Measurements from ENCODE around the gene LONP1.
"Not testable (repeated sequence)": the region's sequence is repeated elsewhere in the genome, so short reads cannot be mapped to it uniquely, and the experiment has no call there.

Gene LONP1

GRCh38 chr19:5691822-5692722 lies 27.9 kb downstream of the LONP1 start:
- DNase-seq = no peak

GRCh38 chr19:5690955-5691821 lies 28.8 kb downstream of the LONP1 start:
- peak; percentile 78 for DNase-seq

GRCh38 chr19:5690125-5690954 lies 29.6 kb downstream of the LONP1 start, which contains the start of gene RPL36:
Gene RPL36, plus strand, starts transcription at chr19:5690295. Its CDS starts 213 bp downstream, at chr19:5690508.
- DNase-seq = peak; percentile 99

GRCh38 chr19:5688262-5688881 lies 31.6 kb downstream of the LONP1 start:
- DNase-seq = not testable (repeated sequence)

- no peak for DNase-seq
Observed at GRCh38 chr19:5687360-5688198, 32.4 kb downstream of the LONP1 start.

GRCh38 chr19:5686647-5687359 lies 33.1 kb downstream of the LONP1 start:
- DNase-seq = peak; percentile 96

- DNase-seq = no peak
Observed at GRCh38 chr19:5686326-5686646, 33.7 kb downstream of the LONP1 start.

- no peak for DNase-seq
Observed at GRCh38 chr19:5684694-5685430, 35.1 kb downstream of the LONP1 start.

GRCh38 chr19:5683177-5683886 lies 36.6 kb downstream of the LONP1 start:
- DNase-seq = no peak

GRCh38 chr19:5682107-5682482 lies 37.9 kb downstream of the LONP1 start:
- no peak for DNase-seq

GRCh38 chr19:5681391-5682106 lies 38.4 kb downstream of the LONP1 start:
- no peak for DNase-seq

GRCh38 chr19:5680437-5681368 lies 39.2 kb downstream of the LONP1 start, which contains the start of the genes HSD11B1L and MICOS13:
Gene HSD11B1L, plus strand, starts transcription at chr19:5681027. Its CDS starts 3,806 bp downstream, at chr19:5684833.
Gene MICOS13, minus strand, starts transcription at chr19:5680516. Its CDS starts 30 bp downstream, at chr19:5680486.
- DNase-seq = peak; percentile 98

- DNase-seq = no peak
Observed at GRCh38 chr19:5680084-5680436, 39.9 kb downstream of the LONP1 start.

GRCh38 chr19:5679289-5680083 lies 40.5 kb downstream of the LONP1 start:
- no peak for DNase-seq

- DNase-seq = no peak
Observed at GRCh38 chr19:5678071-5678718, 41.8 kb downstream of the LONP1 start.

- DNase-seq = no peak
Observed at GRCh38 chr19:5677580-5677979, 42.4 kb downstream of the LONP1 start.

Measured in left hindlimb (tissue), 1 donor.